GM10248 (cell line): Measurements from ENCODE around the gene TGIF2.

ENCODE experiments used
- CTCF ChIA-PET: fragments of 300-600 bp; sonication (Branson Sonifier 250); formaldehyde crosslinking; extraction: SDS; loops from one replicate; lab custom pipeline; 2021; ENCODE audit warnings: antibody characterized with exemption; lab: Yijun Ruan, JAX
- POLR2A ChIA-PET: fragments of 350-650 bp; sonication (Branson Sonifier 250); formaldehyde crosslinking; extraction: SDS; loops from one replicate; lab custom pipeline; 2020; ENCODE audit warnings: antibody characterized with exemption; lab: Yijun Ruan, JAX
- DNase-seq: peaks from one replicate; pipeline ENCODE4 v3.0.0; 2012; ENCODE audit errors: extremely low spot score
- CTCF ChIP-seq: IDR thresholded peaks from 2 replicates; pipeline ENCODE4 v1.5.1; 2012; ENCODE audit warnings: mild to moderate bottlenecking, low read depth; ENCODE audit errors: extremely low read depth, missing control alignments, control extremely low read depth

Gene TGIF2

GRCh38 chr20:36573103-36573797 lies at the start of gene TGIF2:
Gene TGIF2, plus strand, starts transcription at chr20:36573597. Its CDS starts 5,178 bp downstream, at chr20:36578775.
- peak; percentile 99 for DNase-seq
- ChIA-PET CTCF (interaction anchor here (1.3 to 4.0 kb wide), 4 partner anchors 16 to 40 kb away, joined by 3 to 15 read pairs (median 4); partner anchors contain the start of gene RAB5IF), POLR2A (interaction anchor here (0.6 to 2.4 kb wide), 6 partner anchors 16 to 1418 kb away, joined by 5 to 7 read pairs (median 6); no protein-coding TSS in a partner anchor)
- TF ChIP-seq CTCF = no peak

- ChIA-PET CTCF (no interaction called here), POLR2A (no interaction called here)
- TF ChIP-seq CTCF = no peak
- DNase-seq = no peak
Measured at GRCh38 chr20:36525620-36526365, 47.6 kb upstream of the TGIF2 start.

- ChIA-PET CTCF (interaction anchor here (1.1 kb wide), 1 partner anchor 8 kb away, joined by 3 read pairs; no protein-coding TSS in a partner anchor), POLR2A (no interaction called here)
- no peak for DNase-seq
- TF ChIP-seq CTCF = no peak
Measured at GRCh38 chr20:36526521-36527011, 46.8 kb upstream of the TGIF2 start.

GRCh38 chr20:36527331-36528125 lies 45.9 kb upstream of the TGIF2 start:
- no peak for DNase-seq
- CTCF ChIA-PET = interaction anchor here (1.1 kb wide), 1 partner anchor 9 kb away, joined by 3 read pairs; no protein-coding TSS in a partner anchor
- POLR2A ChIA-PET = no interaction called here
- TF ChIP-seq CTCF = no peak

- no peak for TF ChIP-seq CTCF
- CTCF ChIA-PET = interaction anchor here (0.9 kb wide), 1 partner anchor 12 kb away, joined by 3 read pairs; no protein-coding TSS in a partner anchor
- POLR2A ChIA-PET = no interaction called here
- DNase-seq = no peak
Measured at GRCh38 chr20:36528176-36528874, 45.1 kb upstream of the TGIF2 start.
